NCI-H1436 (cell line): ENCODE results near the gene MEGF11.
"Not testable (repeated sequence)": the region's sequence is repeated elsewhere in the genome, so short reads cannot be mapped to it uniquely, and the experiment has no call there.

Experiments
- DNase-seq: peaks from one replicate; lab custom pipeline; 2025; lab: John Stamatoyannopoulos, UW

MEGF11 gene

GRCh38 chr15:65883571-65883970, 370.0 kb downstream of the MEGF11 start:
- no peak for DNase-seq

- DNase-seq: no peak
Observed at GRCh38 chr15:65881766-65882434, 371.6 kb downstream of the MEGF11 start.

- DNase-seq: no peak
Observed at GRCh38 chr15:65877749-65878148, 375.8 kb downstream of the MEGF11 start.

- no peak for DNase-seq
Observed at GRCh38 chr15:65875458-65875857, 378.1 kb downstream of the MEGF11 start.

GRCh38 chr15:65873256-65873655, 380.3 kb downstream of the MEGF11 start:
- no peak for DNase-seq

GRCh38 chr15:65872596-65872995, 381.0 kb downstream of the MEGF11 start:
- not testable (repeated sequence) for DNase-seq

- DNase-seq: not testable (repeated sequence)
Observed at GRCh38 chr15:65871886-65872285, 381.7 kb downstream of the MEGF11 start.

- peak; percentile 7 for DNase-seq
Observed at GRCh38 chr15:65870889-65871533, 382.5 kb downstream of the MEGF11 start.

GRCh38 chr15:65869954-65870871, 383.3 kb downstream of the MEGF11 start:
- no peak for DNase-seq

GRCh38 chr15:65869126-65869953, 384.2 kb downstream of the MEGF11 start, which contains the start of gene RAB11A:
TSS of gene RAB11A (plus strand) at chr15:65869491. CDS start at chr15:65869586, 95 bp downstream.
- DNase-seq: peak; percentile 95

- no peak for DNase-seq
Observed at GRCh38 chr15:65868546-65869125, 384.9 kb downstream of the MEGF11 start.

GRCh38 chr15:65867933-65868332, 385.6 kb downstream of the MEGF11 start:
- not testable (repeated sequence) for DNase-seq

GRCh38 chr15:65867244-65867643, 386.3 kb downstream of the MEGF11 start:
- DNase-seq: no peak

- DNase-seq: no peak
Observed at GRCh38 chr15:65863106-65863505, 390.4 kb downstream of the MEGF11 start.

GRCh38 chr15:65862682-65863081, 390.9 kb downstream of the MEGF11 start:
- peak; percentile 31 for DNase-seq

- no peak for DNase-seq
Observed at GRCh38 chr15:65857718-65858402, 395.7 kb downstream of the MEGF11 start.

- DNase-seq: peak; percentile 52
Observed at GRCh38 chr15:65856821-65857455, 396.6 kb downstream of the MEGF11 start.

- DNase-seq: no peak
Observed at GRCh38 chr15:65851981-65852380, 401.6 kb downstream of the MEGF11 start.

- no peak for DNase-seq
Observed at GRCh38 chr15:65847989-65848388, 405.6 kb downstream of the MEGF11 start.
